ENCODE results near the gene NUP214. TPM values are rescaled to one million over a fixed set of nuclear protein-coding genes. Genes with fewer than 3 reads are reported as not detected.
"Not testable (repeated sequence)": the region's sequence is repeated elsewhere in the genome, so short reads cannot be mapped to it uniquely, and the experiment has no call there.

The NUP214 gene
- total RNA-seq, 3 donors from 2014 or later: 56.1 to 57.9 (median 56.5) TPM

- no peaks in the 10 kb centered on the region for H3K36me3 ChIP-seq (ENCODE audit: low read depth)
- intact Hi-C loops (cut with DNase I, micrococcal nuclease): no loop called here
- no peak overlapping the region for H3K4me3 ChIP-seq
- H3K9me3 ChIP-seq: no peaks in the 10 kb centered on the region
- DNase-seq: peak in 1 of 3 donors; percentile 59
- TF ChIP-seq, protein P1, sequence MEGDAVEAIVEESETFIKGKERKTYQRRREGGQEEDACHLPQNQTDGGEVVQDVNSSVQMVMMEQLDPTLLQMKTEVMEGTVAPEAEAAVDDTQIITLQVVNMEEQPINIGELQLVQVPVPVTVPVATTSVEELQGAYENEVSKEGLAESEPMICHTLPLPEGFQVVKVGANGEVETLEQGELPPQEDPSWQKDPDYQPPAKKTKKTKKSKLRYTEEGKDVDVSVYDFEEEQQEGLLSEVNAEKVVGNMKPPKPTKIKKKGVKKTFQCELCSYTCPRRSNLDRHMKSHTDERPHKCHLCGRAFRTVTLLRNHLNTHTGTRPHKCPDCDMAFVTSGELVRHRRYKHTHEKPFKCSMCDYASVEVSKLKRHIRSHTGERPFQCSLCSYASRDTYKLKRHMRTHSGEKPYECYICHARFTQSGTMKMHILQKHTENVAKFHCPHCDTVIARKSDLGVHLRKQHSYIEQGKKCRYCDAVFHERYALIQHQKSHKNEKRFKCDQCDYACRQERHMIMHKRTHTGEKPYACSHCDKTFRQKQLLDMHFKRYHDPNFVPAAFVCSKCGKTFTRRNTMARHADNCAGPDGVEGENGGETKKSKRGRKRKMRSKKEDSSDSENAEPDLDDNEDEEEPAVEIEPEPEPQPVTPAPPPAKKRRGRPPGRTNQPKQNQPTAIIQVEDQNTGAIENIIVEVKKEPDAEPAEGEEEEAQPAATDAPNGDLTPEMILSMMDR (IDR thresholded peaks at IDR 0.05): no peak
- no peaks in the 10 kb centered on the region for H3K4me1 ChIP-seq (ENCODE audit: low read depth)
- ATAC-seq: peak; percentile 8
Observed at GRCh38 chr9:131266266-131267229, 141.2 kb downstream of the NUP214 start.

DNA sequence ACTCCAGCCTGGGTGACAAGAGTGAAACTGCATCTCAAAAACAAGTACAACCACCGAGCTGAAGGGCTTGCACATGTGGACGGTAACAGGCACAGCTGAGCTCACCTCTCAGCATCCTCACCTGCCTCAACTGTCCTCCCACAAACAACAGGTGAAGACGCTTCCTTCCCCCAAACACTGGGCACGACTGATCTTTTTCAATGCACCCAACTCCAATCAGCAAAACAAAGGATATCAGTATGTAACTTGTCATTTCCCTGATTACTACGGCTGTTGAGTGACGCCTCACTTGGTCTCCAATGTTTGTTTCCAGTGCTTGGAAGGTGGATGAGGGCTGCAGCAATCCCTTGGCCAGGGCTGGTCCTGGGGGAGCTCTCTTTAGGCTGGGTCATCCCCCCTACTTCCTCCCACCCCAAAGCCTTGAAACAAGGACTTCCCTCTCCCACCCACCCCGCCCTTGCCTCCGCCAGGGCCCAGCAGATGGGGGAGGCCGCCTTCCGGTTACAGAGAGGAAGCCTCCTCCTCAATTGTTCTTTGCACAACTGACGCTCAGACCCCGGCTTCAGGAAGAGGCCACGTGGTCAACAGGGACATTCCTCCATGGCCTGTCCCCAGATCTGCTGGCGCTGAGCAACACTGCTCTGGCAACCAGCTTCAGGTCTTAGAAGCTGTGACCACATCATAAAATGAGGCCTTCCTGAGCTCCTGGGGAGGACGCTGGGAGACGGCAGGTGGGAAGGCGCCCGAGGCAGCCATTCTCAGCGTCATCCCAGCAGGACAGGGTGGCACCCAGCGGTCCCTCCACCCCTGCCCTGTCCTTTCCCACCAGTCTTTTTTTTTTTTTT, 145.0 kb downstream of the NUP214 start:
- Histone ChIP-seq H3K36me3 (ENCODE audit: low read depth) (no peaks in the 10 kb centered on the region), H3K4me3 (no peak overlapping the region), H3K9me3 (no peaks in the 10 kb centered on the region), H3K4me1 (ENCODE audit: low read depth) (no peaks in the 10 kb centered on the region)
- TF ChIP-seq, protein P1 (IDR thresholded peaks at IDR 0.05): no peak
- DNase-seq: peak; percentile 48 to 83 (median 57)
- intact Hi-C loops (cut with DNase I, micrococcal nuclease): no loop called here
- ATAC-seq: peak; percentile 39

GRCh38 chr9:131271016-131271273, 145.6 kb downstream of the NUP214 start:
- H3K9me3 ChIP-seq; H3K36me3 ChIP-seq (ENCODE audit: low read depth); DNase-seq; intact Hi-C loops (cut with DNase I, micrococcal nuclease); H3K4me1 ChIP-seq (ENCODE audit: low read depth); ATAC-seq; H3K4me3 ChIP-seq: not testable (repeated sequence)

DNA sequence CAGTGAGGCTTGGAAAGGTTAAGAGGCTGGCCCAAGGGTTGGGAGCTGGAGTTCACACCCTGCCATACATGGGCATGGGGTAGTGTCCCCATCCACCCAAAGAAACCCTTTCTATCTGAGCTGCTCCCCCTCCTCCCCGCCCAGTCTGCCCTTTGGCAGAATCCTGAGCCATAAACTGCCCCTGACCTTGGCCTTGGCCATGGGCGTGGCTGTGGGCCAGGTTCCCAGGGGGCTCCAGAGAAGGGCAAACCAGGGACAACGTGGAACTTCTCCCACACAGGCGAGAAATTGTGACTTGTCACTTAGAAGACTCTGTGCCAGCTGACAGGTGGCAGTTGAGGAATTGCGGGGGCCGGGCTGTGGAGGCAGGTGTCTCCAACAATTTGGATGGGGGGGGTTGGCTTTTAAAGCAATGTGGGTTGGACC, 146.1 kb downstream of the NUP214 start:
- Histone ChIP-seq H3K9me3 (no peaks in the 10 kb centered on the region), H3K4me1 (ENCODE audit: low read depth) (peaks cover 4% of the 10 kb centered on the region), H3K4me3 (no peak overlapping the region), H3K36me3 (ENCODE audit: low read depth) (no peaks in the 10 kb centered on the region)
- no peak for ATAC-seq
- intact Hi-C loops (cut with DNase I, micrococcal nuclease): no loop called here
- DNase-seq: peak in 1 of 3 donors; percentile 49
- TF ChIP-seq, protein P1 (IDR thresholded peaks at IDR 0.05): no peak

- Histone ChIP-seq H3K4me3 (no peak overlapping the region), H3K9me3 (no peaks in the 10 kb centered on the region), H3K4me1 (ENCODE audit: low read depth) (peaks cover 4% of the 10 kb centered on the region), H3K36me3 (ENCODE audit: low read depth) (no peaks in the 10 kb centered on the region)
- intact Hi-C loops (cut with DNase I, micrococcal nuclease): no loop called here
- peak in 1 of 3 donors; percentile 47 for DNase-seq
- no peak for ATAC-seq
- TF ChIP-seq, protein P1 (IDR thresholded peaks at IDR 0.05): no peak
Observed at GRCh38 chr9:131272212-131272611, 146.8 kb downstream of the NUP214 start.
